ENCODE results near the gene CTDSPL.

The CTDSPL gene

GRCh38 chr3:37961622-37962431, 100.1 kb downstream of the CTDSPL start:
- TF ChIP-seq POLR2AphosphoS5 (IDR thresholded peaks at IDR 0.05; ENCODE audit: borderline replicate concordance, low read depth, low read length): no peak
- TF ChIP-seq EZH2 (IDR thresholded peaks at IDR 0.05): no peak
- TF ChIP-seq FOXP2 (optimal IDR thresholded peaks at IDR 0.05; ENCODE audit: control extremely low read depth, extremely low read length, insufficient read depth): no peak
- DNase-seq (ENCODE audit: low read depth, low spot score): no peak
- H3K9me3 ChIP-seq (ENCODE audit: low read depth, low read length): no peaks in the 10 kb centered on the region
- no peaks in the 10 kb centered on the region for H3K36me3 ChIP-seq (ENCODE audit: insufficient read depth, low read length)
- H3K27ac ChIP-seq: no peak overlapping the region
- H3K9ac ChIP-seq (ENCODE audit: insufficient read length): no peak overlapping the region
- H3K4me3 ChIP-seq: no peak overlapping the region

- Histone ChIP-seq H3K27ac (no peak overlapping the region), H3K4me3 (no peak overlapping the region)
- TF ChIP-seq POLR2AphosphoS5 (IDR thresholded peaks at IDR 0.05; ENCODE audit: borderline replicate concordance, low read depth, low read length) (no peak), EZH2 (IDR thresholded peaks at IDR 0.05) (no peak), FOXP2 (optimal IDR thresholded peaks at IDR 0.05; ENCODE audit: control extremely low read depth, extremely low read length, insufficient read depth) (no peak)
Measured at GRCh38 chr3:37963016-37963415, 101.3 kb downstream of the CTDSPL start.

DNA sequence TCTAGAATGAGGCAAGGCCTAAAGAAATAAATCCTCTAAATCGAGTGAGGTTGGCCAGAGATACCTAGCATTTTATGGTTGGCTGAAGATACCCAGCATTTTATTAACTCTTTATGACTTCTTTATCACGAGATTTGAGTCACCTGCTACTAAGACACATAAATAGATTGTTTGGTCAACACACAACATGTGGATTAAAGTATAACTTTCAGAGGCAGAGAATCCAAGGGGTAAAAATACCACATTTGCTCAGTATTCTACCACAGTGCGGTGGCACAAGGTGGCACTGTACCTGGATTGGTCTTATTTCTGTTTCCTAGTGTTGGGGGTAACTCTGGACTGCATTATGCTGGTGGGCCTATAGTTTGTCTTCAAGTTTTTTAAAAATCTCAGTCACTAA, 102.0 kb downstream of the CTDSPL start:
- Histone ChIP-seq H3K27ac (no peak overlapping the region), H3K4me3 (no peak overlapping the region), H3K9me3 (ENCODE audit: low read depth, low read length) (no peaks in the 10 kb centered on the region), H3K36me3 (ENCODE audit: insufficient read depth, low read length) (no peaks in the 10 kb centered on the region), H3K9ac (ENCODE audit: insufficient read length) (no peak overlapping the region)
- DNase-seq (ENCODE audit: low read depth, low spot score): no peak
- TF ChIP-seq FOXP2 (optimal IDR thresholded peaks at IDR 0.05; ENCODE audit: control extremely low read depth, extremely low read length, insufficient read depth) (no peak), EZH2 (IDR thresholded peaks at IDR 0.05) (no peak), POLR2AphosphoS5 (IDR thresholded peaks at IDR 0.05; ENCODE audit: borderline replicate concordance, low read depth, low read length) (no peak)

More at GRCh38 chr3:37963016-37963415, 101.3 kb downstream of the CTDSPL start:
- Histone ChIP-seq H3K9me3 (ENCODE audit: low read depth, low read length) (no peaks in the 10 kb centered on the region), H3K9ac (ENCODE audit: insufficient read length) (no peak overlapping the region), H3K36me3 (ENCODE audit: insufficient read depth, low read length) (no peaks in the 10 kb centered on the region)
- no peak for DNase-seq (ENCODE audit: low read depth, low spot score)

DNA sequence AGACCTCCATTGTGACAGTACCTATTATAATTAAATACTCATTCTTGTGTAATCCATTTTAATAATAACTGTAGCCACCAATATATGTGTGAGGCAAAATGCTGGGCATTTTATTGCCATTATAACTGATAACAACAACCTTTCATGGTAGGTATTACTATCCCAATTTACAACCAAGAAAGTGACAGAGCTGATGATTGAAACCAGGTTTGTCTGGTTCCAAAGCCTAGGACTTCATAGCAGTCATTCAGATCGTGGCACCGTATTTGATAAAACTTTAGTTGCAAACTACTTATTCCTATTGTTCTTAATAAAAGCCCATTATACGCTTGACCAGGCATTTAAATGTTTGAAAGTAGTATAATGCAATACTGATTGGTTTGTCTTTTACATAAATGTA, 102.5 kb downstream of the CTDSPL start:
- no peak for DNase-seq (ENCODE audit: low read depth, low spot score)
- Histone ChIP-seq H3K9me3 (ENCODE audit: low read depth, low read length) (no peaks in the 10 kb centered on the region), H3K9ac (ENCODE audit: insufficient read length) (no peak overlapping the region), H3K27ac (no peak overlapping the region), H3K4me3 (no peak overlapping the region), H3K36me3 (ENCODE audit: insufficient read depth, low read length) (no peaks in the 10 kb centered on the region)
- TF ChIP-seq POLR2AphosphoS5 (IDR thresholded peaks at IDR 0.05; ENCODE audit: borderline replicate concordance, low read depth, low read length) (no peak), FOXP2 (optimal IDR thresholded peaks at IDR 0.05; ENCODE audit: control extremely low read depth, extremely low read length, insufficient read depth) (no peak), EZH2 (IDR thresholded peaks at IDR 0.05) (no peak)

GRCh38 chr3:37964716-37965115, 103.0 kb downstream of the CTDSPL start:
- Histone ChIP-seq H3K9ac (ENCODE audit: insufficient read length) (no peak overlapping the region), H3K9me3 (ENCODE audit: low read depth, low read length) (no peaks in the 10 kb centered on the region), H3K4me3 (no peak overlapping the region), H3K27ac (no peak overlapping the region), H3K36me3 (ENCODE audit: insufficient read depth, low read length) (no peaks in the 10 kb centered on the region)
- DNase-seq (ENCODE audit: low read depth, low spot score): no peak
- no peak for TF ChIP-seq EZH2 (IDR thresholded peaks at IDR 0.05)
- TF ChIP-seq POLR2AphosphoS5 (IDR thresholded peaks at IDR 0.05; ENCODE audit: borderline replicate concordance, low read depth, low read length): no peak
- no peak for TF ChIP-seq FOXP2 (optimal IDR thresholded peaks at IDR 0.05; ENCODE audit: control extremely low read depth, extremely low read length, insufficient read depth)

- Histone ChIP-seq H3K27ac (no peak overlapping the region), H3K9ac (ENCODE audit: insufficient read length) (no peak overlapping the region), H3K9me3 (ENCODE audit: low read depth, low read length) (no peaks in the 10 kb centered on the region), H3K4me3 (no peak overlapping the region), H3K36me3 (ENCODE audit: insufficient read depth, low read length) (no peaks in the 10 kb centered on the region)
- TF ChIP-seq EZH2 (IDR thresholded peaks at IDR 0.05) (no peak), FOXP2 (optimal IDR thresholded peaks at IDR 0.05; ENCODE audit: control extremely low read depth, extremely low read length, insufficient read depth) (no peak), POLR2AphosphoS5 (IDR thresholded peaks at IDR 0.05; ENCODE audit: borderline replicate concordance, low read depth, low read length) (no peak)
- no peak for DNase-seq (ENCODE audit: low read depth, low spot score)
Measured at GRCh38 chr3:37967260-37967881, 105.7 kb downstream of the CTDSPL start.

DNA sequence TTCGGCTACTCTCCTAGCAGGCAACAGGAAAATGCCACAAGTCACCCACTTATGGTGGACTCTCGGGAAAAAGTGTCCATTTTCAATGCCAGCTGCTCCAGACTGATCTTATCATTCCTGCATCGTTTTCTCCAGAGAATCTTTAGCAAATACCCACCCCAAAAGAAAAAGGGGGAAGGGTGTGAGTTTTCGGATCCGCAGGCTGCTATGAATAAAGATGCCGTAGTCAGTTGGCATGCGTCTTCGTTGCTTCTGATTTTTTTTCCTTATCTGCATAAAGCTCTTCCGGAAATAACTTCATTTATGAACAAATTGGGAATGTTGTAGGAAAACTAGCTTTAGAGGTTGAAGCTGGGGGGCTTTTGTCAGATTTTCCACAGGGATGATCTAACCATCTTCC, 106.5 kb downstream of the CTDSPL start:
- TF ChIP-seq FOXP2 (optimal IDR thresholded peaks at IDR 0.05; ENCODE audit: control extremely low read depth, extremely low read length, insufficient read depth) (no peak), POLR2AphosphoS5 (IDR thresholded peaks at IDR 0.05; ENCODE audit: borderline replicate concordance, low read depth, low read length) (no peak), EZH2 (IDR thresholded peaks at IDR 0.05) (no peak)
- no peak overlapping the region for H3K9ac ChIP-seq (ENCODE audit: insufficient read length)
- DNase-seq (ENCODE audit: low read depth, low spot score): no peak
- no peak overlapping the region for H3K4me3 ChIP-seq
- H3K9me3 ChIP-seq (ENCODE audit: low read depth, low read length): no peaks in the 10 kb centered on the region
- no peak overlapping the region for H3K27ac ChIP-seq
- H3K36me3 ChIP-seq (ENCODE audit: insufficient read depth, low read length): no peaks in the 10 kb centered on the region

- H3K27ac ChIP-seq: no peak overlapping the region
- H3K9me3 ChIP-seq (ENCODE audit: low read depth, low read length): no peaks in the 10 kb centered on the region
- H3K36me3 ChIP-seq (ENCODE audit: insufficient read depth, low read length): no peaks in the 10 kb centered on the region
- no peak overlapping the region for H3K4me3 ChIP-seq
- no peak for TF ChIP-seq POLR2AphosphoS5 (IDR thresholded peaks at IDR 0.05; ENCODE audit: borderline replicate concordance, low read depth, low read length)
- no peak for TF ChIP-seq EZH2 (IDR thresholded peaks at IDR 0.05)
- no peak for TF ChIP-seq FOXP2 (optimal IDR thresholded peaks at IDR 0.05; ENCODE audit: control extremely low read depth, extremely low read length, insufficient read depth)
- H3K9ac ChIP-seq (ENCODE audit: insufficient read length): no peak overlapping the region
- no peak for DNase-seq (ENCODE audit: low read depth, low spot score)
Measured at GRCh38 chr3:37968813-37969595, 107.3 kb downstream of the CTDSPL start.
